NT2/D1 (cell line): Measurements from ENCODE around the gene IPO5.
"Not testable (repeated sequence)": the region's sequence is repeated elsewhere in the genome, so short reads cannot be mapped to it uniquely, and the experiment has no call there.

Source experiments
- DNase-seq: peaks from one replicate; pipeline ENCODE4 v3.0.0-alpha.2; 2011; ENCODE audit warnings: low read depth, low spot score
- H3K27me3 ChIP-seq: 2 replicates; pipeline ENCODE4 v1.6.0; 2011; ENCODE audit warnings: mild to moderate bottlenecking; ENCODE audit not compliant: insufficient read length, insufficient read depth
- H3K36me3 ChIP-seq: 2 replicates; pipeline ENCODE4 v1.6.1; 2011; ENCODE audit warnings: mild to moderate bottlenecking, low read length, mixed read lengths; ENCODE audit not compliant: insufficient read depth, insufficient read length
- H3K4me1 ChIP-seq: 2 replicates; pipeline ENCODE4 v1.5.1; 2011; ENCODE audit not compliant: insufficient read depth, insufficient read length
- H3K4me3 ChIP-seq: 2 replicates; pipeline ENCODE4 v1.5.1; 2011; ENCODE audit warnings: low read depth; ENCODE audit not compliant: insufficient read length
- H3K9ac ChIP-seq: 2 replicates; pipeline ENCODE4 v1.6.0; 2011; ENCODE audit warnings: low read depth; ENCODE audit not compliant: insufficient read length
- H3K9me3 ChIP-seq: 2 replicates; pipeline ENCODE4 v1.5.1; 2011; ENCODE audit warnings: mild to moderate bottlenecking, low read length; ENCODE audit not compliant: insufficient read depth
- SUZ12 ChIP-seq: IDR thresholded peaks from 2 replicates; pipeline ENCODE4 v1.6.1; 2011; ENCODE audit not compliant: insufficient read length, insufficient read depth; ENCODE audit errors: extremely low read depth
- YY1 ChIP-seq: IDR thresholded peaks from 2 replicates; pipeline ENCODE4 v1.6.1; 2011; ENCODE audit not compliant: insufficient read length, insufficient read depth
- ZNF274 ChIP-seq: IDR thresholded peaks from 2 replicates; pipeline ENCODE4 v1.6.1; 2011; ENCODE audit warnings: mild to moderate bottlenecking, low read depth, low read length

The IPO5 gene

GRCh38 chr13:97951376-97951775 is 2.1 kb upstream of the IPO5 start:
- Histone ChIP-seq H3K9ac (no peak overlapping the region), H3K9me3 (no peaks in the 10 kb centered on the region), H3K4me1 (no peaks in the 10 kb centered on the region), H3K27me3 (no peaks in the 10 kb centered on the region), H3K4me3 (no peak overlapping the region), H3K36me3 (no peaks in the 10 kb centered on the region)
- no peak for DNase-seq
- no peak for TF ChIP-seq ZNF274
- no peak for TF ChIP-seq SUZ12
- TF ChIP-seq YY1 = no peak

GRCh38 chr13:97952831-97953230 is 644 bp upstream of the IPO5 start:
- DNase-seq, H3K9ac ChIP-seq, H3K9me3 ChIP-seq, H3K36me3 ChIP-seq, H3K27me3 ChIP-seq, H3K4me1 ChIP-seq, H3K4me3 ChIP-seq: not testable (repeated sequence)

- Histone ChIP-seq H3K27me3 (no peaks in the 10 kb centered on the region), H3K4me3 (no peak overlapping the region), H3K9ac (no peak overlapping the region), H3K4me1 (no peaks in the 10 kb centered on the region), H3K9me3 (no peaks in the 10 kb centered on the region), H3K36me3 (no peaks in the 10 kb centered on the region)
- TF ChIP-seq SUZ12 (no peak), ZNF274 (no peak), YY1 (no peak)
- DNase-seq = no peak
Measured at GRCh38 chr13:97961340-97961739, 7.9 kb downstream of the IPO5 start.

- TF ChIP-seq SUZ12 (no peak), YY1 (no peak), ZNF274 (no peak)
- Histone ChIP-seq H3K27me3 (no peaks in the 10 kb centered on the region), H3K9me3 (no peaks in the 10 kb centered on the region), H3K36me3 (no peaks in the 10 kb centered on the region), H3K9ac (no peak overlapping the region), H3K4me1 (no peaks in the 10 kb centered on the region), H3K4me3 (no peak overlapping the region)
- no peak for DNase-seq
Measured at GRCh38 chr13:97962887-97963286, 9.4 kb downstream of the IPO5 start.

GRCh38 chr13:97967226-97967625 is 13.8 kb downstream of the IPO5 start:
- DNase-seq = no peak
- Histone ChIP-seq H3K4me1 (no peaks in the 10 kb centered on the region), H3K4me3 (no peak overlapping the region), H3K27me3 (no peaks in the 10 kb centered on the region), H3K36me3 (no peaks in the 10 kb centered on the region), H3K9me3 (no peaks in the 10 kb centered on the region), H3K9ac (no peak overlapping the region)
- TF ChIP-seq ZNF274 (no peak), YY1 (no peak), SUZ12 (no peak)

- Histone ChIP-seq H3K4me1 (no peaks in the 10 kb centered on the region), H3K4me3 (no peak overlapping the region), H3K9ac (no peak overlapping the region), H3K9me3 (no peaks in the 10 kb centered on the region), H3K27me3 (no peaks in the 10 kb centered on the region), H3K36me3 (no peaks in the 10 kb centered on the region)
- TF ChIP-seq YY1 = no peak
- TF ChIP-seq SUZ12 = no peak
- TF ChIP-seq ZNF274 = no peak
- no peak for DNase-seq
Measured at GRCh38 chr13:97967948-97968347, 14.5 kb downstream of the IPO5 start.

GRCh38 chr13:97971519-97971918 is 18.0 kb downstream of the IPO5 start:
- DNase-seq = no peak
- TF ChIP-seq YY1 = no peak
- no peak for TF ChIP-seq SUZ12
- no peak for TF ChIP-seq ZNF274
- Histone ChIP-seq H3K27me3 (no peaks in the 10 kb centered on the region), H3K9me3 (no peaks in the 10 kb centered on the region), H3K9ac (no peak overlapping the region), H3K4me1 (no peaks in the 10 kb centered on the region), H3K36me3 (no peaks in the 10 kb centered on the region), H3K4me3 (no peak overlapping the region)

GRCh38 chr13:97974773-97975172 is 21.3 kb downstream of the IPO5 start:
- H3K4me3 ChIP-seq = no peak overlapping the region
- no peaks in the 10 kb centered on the region for H3K4me1 ChIP-seq
- H3K9ac ChIP-seq = no peak overlapping the region
- TF ChIP-seq ZNF274 (no peak), YY1 (no peak), SUZ12 (no peak)
- H3K36me3 ChIP-seq = peaks cover 9% of the 10 kb centered on the region
- H3K9me3 ChIP-seq = no peaks in the 10 kb centered on the region
- DNase-seq = no peak
- H3K27me3 ChIP-seq = no peaks in the 10 kb centered on the region
